GM12878 (cell line): ENCODE results near the gene PHKG2. TPM values are rescaled to one million over a fixed set of nuclear protein-coding genes. Genes with fewer than 3 reads are reported as not detected.

Experiments used
- ATAC-seq: fragments of 200-7000 bp; cut with Tn5 transposase; 3 replicates; pipeline ENCODE4 v1.9.1; 2020; ENCODE audit warnings: mild to moderate bottlenecking, moderate library complexity
- BruUV-seq: library from RNA; stranded (reverse); fragments of 400-500 nt; replicated peaks from 2 replicates; lab custom pipeline; 2021; lab: Mats Ljungman, UMichigan
- CTCF ChIA-PET: fragments of 300-600 bp; sonication (Branson Sonifier 250); formaldehyde crosslinking; extraction: SDS; loops from one replicate; lab custom pipeline; 2021; ENCODE audit warnings: inconsistent platforms; lab: Yijun Ruan, JAX
- POLR2A ChIA-PET: fragments of 350-600 bp; formaldehyde crosslinking; extraction: SDS; loops from one replicate; lab custom pipeline; 2021; ENCODE audit warnings: inconsistent platforms; lab: Charles Lee
- RAD21 ChIA-PET: fragments of 300-600 bp; sonication (Branson Sonifier 250); formaldehyde crosslinking; loops from one replicate; lab custom pipeline; 2023; ENCODE audit warnings: antibody characterized with exemption; ENCODE audit not compliant: unreplicated experiment; lab: Charles Lee
- SMC1A ChIA-PET: fragments of 300-600 bp; sonication (Branson Sonifier 250); formaldehyde crosslinking; loops from one replicate; lab custom pipeline; 2023; ENCODE audit not compliant: unreplicated experiment, uncharacterized antibody; lab: Charles Lee
- DNase-seq: peaks from one replicate; pipeline ENCODE4 v3.0.0-alpha.2; 2011; ENCODE audit warnings: low read depth, low spot score
- FAIRE-seq: peaks from 3 replicates; lab custom pipeline; 2011; peaks lifted over from hg19 to GRCh38; lab: Jason Lieb, UNC
- H2AFZ ChIP-seq: 2 replicates; pipeline ENCODE4 v1.6.0; 2011; ENCODE audit warnings: low read depth, low read length, control low read depth; ENCODE audit not compliant: control insufficient read depth
- H3K27ac ChIP-seq: 2 replicates; pipeline ENCODE4 v1.5.1; 2011; ENCODE audit warnings: control low read depth; ENCODE audit not compliant: control insufficient read depth, insufficient read depth
- H3K27me3 ChIP-seq, 2 experiments: replicated peaks in 1 of 2; 2 replicates each; pipeline versions ENCODE4 v1.6.0 to v1.6.1; 2011; ENCODE audit warnings: low read length in 1 of 2; ENCODE audit not compliant: control insufficient read depth in 2 of 2, insufficient read depth in 2 of 2
- H3K36me3 ChIP-seq, 2 experiments: 2 replicates each; pipeline ENCODE4 v1.5.1; 2011; ENCODE audit warnings: low read length in 1 of 2; ENCODE audit not compliant: control insufficient read depth in 2 of 2, insufficient read depth in 2 of 2
- H3K4me1 ChIP-seq: 2 replicates; pipeline ENCODE4 v1.6.1; 2011; ENCODE audit warnings: mild to moderate bottlenecking, low read length, moderate library complexity, mixed read lengths; ENCODE audit not compliant: control insufficient read depth, insufficient read depth
- H3K4me2 ChIP-seq: 2 replicates; pipeline ENCODE4 v1.6.0; 2011; ENCODE audit warnings: control low read depth; ENCODE audit not compliant: control insufficient read depth, insufficient read depth
- H3K4me3 ChIP-seq: fragments of 200-600 bp; sonication (generic); 2 replicates; pipeline ENCODE4 v1.5.1; 2016
- H3K79me2 ChIP-seq: 2 replicates; pipeline ENCODE4 v1.6.0; 2011; ENCODE audit warnings: low read length; ENCODE audit not compliant: control insufficient read depth, insufficient read depth
- H3K9ac ChIP-seq: 2 replicates; pipeline ENCODE4 v1.8.0; 2011; ENCODE audit warnings: low read length, control low read depth, mixed read lengths; ENCODE audit not compliant: control insufficient read depth, insufficient read depth
- H3K9me3 ChIP-seq: replicated peaks from 3 replicates; pipeline ENCODE4 v1.5.1; 2011; ENCODE audit warnings: mild to moderate bottlenecking, low read length; ENCODE audit not compliant: control insufficient read depth, insufficient read depth
- H4K20me1 ChIP-seq: 2 replicates; pipeline ENCODE4 v1.6.0; 2011; ENCODE audit not compliant: control insufficient read depth, insufficient read depth
- LARP7 ChIP-seq: fragments of 450-650 bp; IDR thresholded peaks from 2 replicates; pipeline ENCODE4 v1.6.1; 2017; ENCODE audit warnings: mild to moderate bottlenecking
- MEF2B ChIP-seq: fragments of 450-650 bp; IDR thresholded peaks from 2 replicates; pipeline ENCODE4 v1.6.1; 2018; ENCODE audit warnings: mild to moderate bottlenecking, moderate library complexity; ENCODE audit not compliant: partially characterized antibody, poor library complexity, severe bottlenecking
- ZNF207 ChIP-seq: fragments of 450-650 bp; IDR thresholded peaks from 2 replicates; pipeline ENCODE4 v1.6.1; 2014; ENCODE audit warnings: antibody characterized with exemption, mild to moderate bottlenecking, borderline replicate concordance
- WGBS: methylation state at CpG from one replicate; pipeline ENCODE4 v1.1.6; 2016; ENCODE audit warnings: low lambda C conversion rate; ENCODE audit not compliant: insufficient replicate concordance, insufficient coverage; ENCODE audit errors: missing lambda C conversion rate; 5-methylcytosine and 5-hydroxymethylcytosine counted together
- in situ Hi-C: fragments of 300-500 bp; cut with MboI; formaldehyde crosslinking; loops from 9 replicates; pipeline ENCODE4 v1.14.3; 2018; ENCODE audit warnings: mixed read lengths
- intact Hi-C: fragments of 100-400 bp; cut with micrococcal nuclease; formaldehyde crosslinking; loops from one replicate; pipeline ENCODE4 v1.14.2; 2022; ENCODE audit not compliant: unreplicated experiment
- polyA plus RNA-seq, 11 experiments: library from polyadenylated mRNA; depleted of rRNA in 4 of 11; unstranded in 6 of 11; stranded (reverse) in 5 of 11; fragments of >200 nt; fragmentation: Nextera tagmentation in 4 of 11; fragmentation: Illumina TruSeq in 1 of 11; extraction: Ambion mirVana in 4 of 11; extraction: Trizol in 1 of 11; gene quantifications; 1 replicate in 1 of 11; 2 replicates in 10 of 11; pipeline versions ENCODE4 v1.2.1 to v1.2.3, GENCODE V29; 2011 to 2016; ENCODE audit warnings: inconsistent platforms in 2 of 11, missing spikeins in 2 of 11, low read depth in 1 of 11
- total RNA-seq, 4 experiments: library from RNA; depleted of rRNA in 3 of 4; stranded (reverse); fragments of >200 nt in 3 of 4; fragmentation: Illumina TruSeq in 1 of 4; extraction: Trizol in 1 of 4; gene quantifications; 2 replicates each; pipeline versions ENCODE4 v1.2.1 to v1.2.3, GENCODE V29; 2013 to 2021
- TF ChIP-seq, protein P1 (sequence below): fragments of 450-650 bp; IDR thresholded peaks from 2 replicates; pipeline ENCODE4 v1.6.1; 2018; ENCODE audit warnings: borderline replicate concordance, mild to moderate bottlenecking; ENCODE audit not compliant: partially characterized antibody

Gene PHKG2
- total and polyA plus RNA-seq, 10 of the 15 experiments (the other 5 are each of a cell fraction or from before 2014, with no cell fraction given): 5.2 to 50.1 (median 37.2) TPM

DNA sequence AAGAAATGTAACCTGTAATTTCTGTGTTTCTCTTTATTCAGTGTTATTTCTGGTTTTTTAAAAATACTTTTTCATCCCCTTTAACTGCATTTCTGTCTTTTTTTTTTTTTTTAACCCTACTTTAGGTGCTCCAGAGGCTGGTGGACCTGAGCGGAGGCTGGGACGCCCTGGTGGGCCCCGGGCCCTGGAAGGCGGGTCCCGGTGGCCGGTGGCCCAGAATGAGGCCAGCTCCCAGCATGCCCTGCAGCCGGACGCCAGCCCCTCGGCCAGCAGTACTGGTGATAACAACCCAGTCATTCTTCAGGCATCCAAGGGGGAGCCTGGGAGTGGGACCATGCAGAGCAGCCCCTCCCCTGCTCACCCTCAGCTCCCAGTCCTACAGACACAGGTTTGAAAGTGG is 47.7 kb upstream of the PHKG2 start:
- POLR2A ChIA-PET: interaction anchor here (1.9 kb wide), 1 partner anchor 47 kb away, joined by 5 read pairs; the partner anchor contains the start of gene PHKG2
- H3K36me3 ChIP-seq: peaks cover 15 to 35% of the 10 kb centered on the region in 2 experiments
- CTCF ChIA-PET: interaction anchor here (1.8 kb wide), 1 partner anchor 50 kb away, joined by 3 read pairs; the partner anchor contains the start of gene PRR14
- in situ Hi-C loops: no loop called here
- DNase-seq (no peak), ATAC-seq (no peak), FAIRE-seq (no peak)
- no peak overlapping the region for H3K27ac ChIP-seq
- 97% methylated on average over 6 of the region's 9 CpGs for WGBS
- RAD21 ChIA-PET: no interaction called here
- peak overlapping the region; percentile 89 for H3K4me2 ChIP-seq
- peaks cover 10% of the 10 kb centered on the region for H3K4me1 ChIP-seq
- no peak overlapping the region for H3K4me3 ChIP-seq
- no peak overlapping the region for H3K9ac ChIP-seq
- no peak overlapping the region for H2AFZ ChIP-seq
- H3K27me3 ChIP-seq: no peaks in the 10 kb centered on the region
- no peaks in the 10 kb centered on the region for H4K20me1 ChIP-seq
- SMC1A ChIA-PET: interaction anchor here (1.0 kb wide), 1 partner anchor 201 kb away, joined by 3 read pairs; no protein-coding TSS in a partner anchor
- no peaks in the 10 kb centered on the region for H3K9me3 ChIP-seq
- peaks cover 34% of the 10 kb centered on the region for H3K79me2 ChIP-seq
- intact Hi-C loops: no loop called here
- BruUV-seq: no TSS peak
- no peak for TF ChIP-seq ZNF207
- TF ChIP-seq, protein P1, sequence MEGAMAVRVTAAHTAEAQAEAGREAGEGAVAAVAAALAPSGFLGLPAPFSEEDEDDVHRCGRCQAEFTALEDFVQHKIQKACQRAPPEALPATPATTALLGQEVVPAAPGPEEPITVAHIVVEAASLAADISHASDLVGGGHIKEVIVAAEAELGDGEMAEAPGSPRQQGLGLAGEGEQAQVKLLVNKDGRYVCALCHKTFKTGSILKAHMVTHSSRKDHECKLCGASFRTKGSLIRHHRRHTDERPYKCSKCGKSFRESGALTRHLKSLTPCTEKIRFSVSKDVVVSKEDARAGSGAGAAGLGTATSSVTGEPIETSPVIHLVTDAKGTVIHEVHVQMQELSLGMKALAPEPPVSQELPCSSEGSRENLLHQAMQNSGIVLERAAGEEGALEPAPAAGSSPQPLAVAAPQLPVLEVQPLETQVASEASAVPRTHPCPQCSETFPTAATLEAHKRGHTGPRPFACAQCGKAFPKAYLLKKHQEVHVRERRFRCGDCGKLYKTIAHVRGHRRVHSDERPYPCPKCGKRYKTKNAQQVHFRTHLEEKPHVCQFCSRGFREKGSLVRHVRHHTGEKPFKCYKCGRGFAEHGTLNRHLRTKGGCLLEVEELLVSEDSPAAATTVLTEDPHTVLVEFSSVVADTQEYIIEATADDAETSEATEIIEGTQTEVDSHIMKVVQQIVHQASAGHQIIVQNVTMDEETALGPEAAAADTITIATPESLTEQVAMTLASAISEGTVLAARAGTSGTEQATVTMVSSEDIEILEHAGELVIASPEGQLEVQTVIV: no peak
- TF ChIP-seq MEF2B: no peak
- TF ChIP-seq LARP7: no peak
